ELR (cell line): ENCODE measurements around the gene TRAF2.

Experiments used
- DNase-seq: peaks from one replicate; pipeline ENCODE4 v3.0.0-alpha.2; 2015; ENCODE audit warnings: low read depth

Gene TRAF2

DNA sequence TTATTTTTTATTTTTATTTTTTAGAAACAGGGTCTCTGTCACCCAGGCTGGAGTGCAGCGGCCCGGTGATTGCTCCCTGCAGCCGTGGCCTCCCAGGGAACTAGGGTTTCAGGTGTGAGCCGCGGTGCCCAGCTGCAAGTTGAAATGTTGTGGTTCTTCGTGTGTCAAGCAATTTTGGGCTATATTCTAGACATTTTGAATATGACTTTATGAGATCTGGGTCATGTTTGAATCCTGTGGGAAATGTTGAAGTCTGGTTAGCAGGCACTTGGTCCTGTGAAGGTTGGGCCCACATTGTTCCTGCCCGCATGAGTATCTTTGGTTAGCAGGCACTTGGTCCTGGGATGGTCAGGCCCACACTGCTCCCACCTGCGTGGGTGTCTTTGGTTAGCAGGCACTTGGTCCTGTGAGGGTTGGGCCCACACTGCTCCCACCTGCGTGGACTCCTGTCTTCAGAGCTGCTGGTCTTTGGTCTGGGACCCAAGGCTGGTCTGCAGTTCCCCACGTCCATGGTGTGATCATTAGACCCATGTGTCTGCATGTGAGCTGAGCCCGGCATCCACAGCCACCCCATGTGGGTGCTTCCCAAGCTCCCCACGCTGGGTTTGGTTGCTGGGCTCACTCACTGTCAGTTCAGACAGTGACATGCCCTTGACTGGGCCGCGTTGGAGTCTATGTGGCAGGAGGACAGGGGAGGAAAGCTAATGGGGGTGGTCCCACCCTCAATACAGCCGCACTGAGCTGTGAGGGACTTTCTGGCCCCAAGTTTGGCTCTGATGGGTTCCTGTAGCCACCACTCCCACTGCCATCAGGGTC is 51.1 kb downstream of the TRAF2 start:
- DNase-seq, result no peak

DNA sequence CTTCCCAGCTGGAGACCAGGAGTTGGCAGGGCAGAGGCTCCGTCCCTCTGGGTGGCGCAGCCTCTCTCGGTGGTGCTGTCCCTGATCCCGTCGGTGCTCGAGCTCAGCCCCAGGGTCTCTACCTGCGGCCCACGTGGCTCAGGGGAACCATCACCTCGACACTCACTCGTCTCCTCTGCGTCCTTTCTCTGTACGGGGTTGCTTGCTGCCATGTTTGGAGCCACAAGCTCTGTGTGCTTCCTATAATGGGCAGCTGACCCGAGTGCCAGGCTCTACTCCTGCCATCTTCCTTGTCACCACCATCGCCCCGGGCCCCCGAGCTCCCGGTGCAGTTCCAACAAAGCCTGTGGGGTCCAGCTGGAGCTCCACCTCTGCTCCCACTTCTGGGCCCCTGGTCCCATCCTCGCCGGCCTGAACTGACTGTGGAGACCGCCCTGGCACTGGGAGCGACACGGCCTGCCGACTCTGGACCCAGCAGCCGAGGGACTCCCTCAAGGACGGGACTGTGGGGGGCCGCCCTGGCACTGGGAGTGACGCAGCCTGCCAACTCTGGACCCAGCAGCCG is 53.2 kb downstream of the TRAF2 start:
- no peak for DNase-seq

DNA sequence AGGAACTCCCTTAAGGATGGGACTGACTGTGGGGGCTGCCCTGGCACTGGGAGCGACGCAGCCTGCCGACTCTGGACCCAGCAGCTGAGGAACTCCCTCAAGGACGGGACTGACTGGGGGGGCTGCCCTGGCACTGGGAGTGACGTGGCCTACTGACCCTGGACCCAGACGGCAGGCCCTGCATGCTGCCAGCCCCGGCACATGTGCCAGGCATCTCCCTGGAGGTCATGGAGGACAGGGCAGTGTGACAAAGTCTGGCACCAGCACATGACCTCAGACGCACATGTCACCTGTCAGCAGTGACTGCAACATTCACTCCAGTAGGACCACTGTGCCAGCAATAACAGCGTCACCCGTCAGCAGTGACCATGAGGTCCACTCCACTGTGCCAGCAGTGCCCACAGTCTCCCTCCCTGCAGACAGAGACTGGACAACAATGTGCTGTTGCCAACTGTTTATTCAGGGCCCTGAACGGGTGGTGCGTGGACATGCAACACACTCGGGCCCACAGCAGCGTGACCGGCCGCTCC is 53.7 kb downstream of the TRAF2 start:
- no peak for DNase-seq

DNA sequence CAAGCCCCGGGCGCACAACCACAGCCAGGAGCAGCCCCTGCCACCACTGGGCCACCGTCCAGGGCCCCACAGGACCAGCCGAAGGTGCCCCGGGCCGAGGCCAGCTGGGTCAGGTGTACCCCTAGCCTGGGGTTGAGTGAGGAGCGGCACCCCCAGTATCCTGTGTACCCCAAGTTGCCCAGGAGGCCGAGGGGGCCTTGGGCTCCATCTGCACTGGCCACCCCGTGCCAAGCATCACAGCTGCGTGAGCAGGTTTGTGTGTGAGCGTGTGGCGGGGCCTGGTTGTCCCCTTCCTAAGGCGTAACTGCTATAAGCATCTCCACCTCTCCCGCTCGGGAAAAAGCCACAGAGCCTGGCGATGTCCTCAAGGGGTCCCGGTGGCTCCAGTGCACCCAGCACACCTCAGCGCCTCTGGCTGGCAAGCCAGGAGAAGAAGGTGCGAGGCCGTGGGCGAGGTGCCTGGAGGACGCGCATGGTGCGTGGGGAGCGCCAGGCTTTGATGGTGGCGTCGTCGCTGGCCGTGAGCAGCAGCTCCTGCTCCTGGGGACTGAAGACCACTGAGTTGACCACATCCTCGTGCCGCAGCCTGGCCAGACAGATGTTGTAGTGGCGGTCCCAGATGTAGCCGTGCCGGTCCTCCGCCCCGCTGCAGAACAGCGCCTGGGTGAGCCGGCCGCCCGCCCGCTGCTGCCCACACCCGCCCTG is 54.4 kb downstream of the TRAF2 start:
- DNase-seq, result no peak

DNA sequence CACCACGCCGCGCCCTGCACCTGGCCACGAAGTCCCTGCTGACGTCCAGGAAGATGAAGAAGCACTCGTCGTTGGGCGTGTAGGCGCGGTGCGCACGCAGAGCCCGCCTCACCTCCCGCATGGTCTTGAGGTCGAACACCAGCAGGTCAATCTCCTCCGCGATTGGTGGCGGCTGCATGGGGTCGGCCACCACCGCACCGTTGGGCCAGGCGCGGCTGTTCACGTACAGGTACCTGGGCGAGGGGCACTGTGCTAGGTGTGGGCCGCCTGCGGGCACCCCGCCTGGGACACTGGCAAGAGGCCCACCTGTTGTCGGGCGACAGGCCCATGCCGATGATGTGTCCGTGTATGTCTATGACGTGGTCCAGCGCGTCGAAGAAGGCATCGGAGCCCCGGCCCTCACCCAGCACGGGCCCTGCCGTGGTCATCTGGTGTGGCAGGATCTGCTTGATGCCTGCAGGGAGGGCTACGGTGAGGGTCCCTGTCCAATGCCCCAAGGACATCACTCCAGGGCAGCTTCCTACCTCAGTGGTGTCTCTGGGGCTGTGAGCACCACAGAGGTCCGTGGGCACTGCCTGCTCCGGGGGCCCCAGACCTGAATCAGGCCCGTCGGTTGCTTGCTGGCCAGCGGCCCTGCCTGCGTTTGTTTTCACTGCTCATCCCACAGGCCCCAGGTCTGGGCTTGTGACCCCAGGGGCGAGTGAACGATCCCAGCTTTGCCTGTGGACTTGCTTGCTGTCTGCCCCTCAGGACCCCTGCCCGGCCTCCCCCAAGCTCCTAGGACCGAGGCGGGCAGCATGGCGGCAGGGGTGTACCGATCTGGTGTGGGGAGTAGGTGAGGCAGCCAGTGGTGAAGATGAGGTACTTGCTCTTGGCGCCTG is 55.2 kb downstream of the TRAF2 start:
- DNase-seq, result no peak

DNA sequence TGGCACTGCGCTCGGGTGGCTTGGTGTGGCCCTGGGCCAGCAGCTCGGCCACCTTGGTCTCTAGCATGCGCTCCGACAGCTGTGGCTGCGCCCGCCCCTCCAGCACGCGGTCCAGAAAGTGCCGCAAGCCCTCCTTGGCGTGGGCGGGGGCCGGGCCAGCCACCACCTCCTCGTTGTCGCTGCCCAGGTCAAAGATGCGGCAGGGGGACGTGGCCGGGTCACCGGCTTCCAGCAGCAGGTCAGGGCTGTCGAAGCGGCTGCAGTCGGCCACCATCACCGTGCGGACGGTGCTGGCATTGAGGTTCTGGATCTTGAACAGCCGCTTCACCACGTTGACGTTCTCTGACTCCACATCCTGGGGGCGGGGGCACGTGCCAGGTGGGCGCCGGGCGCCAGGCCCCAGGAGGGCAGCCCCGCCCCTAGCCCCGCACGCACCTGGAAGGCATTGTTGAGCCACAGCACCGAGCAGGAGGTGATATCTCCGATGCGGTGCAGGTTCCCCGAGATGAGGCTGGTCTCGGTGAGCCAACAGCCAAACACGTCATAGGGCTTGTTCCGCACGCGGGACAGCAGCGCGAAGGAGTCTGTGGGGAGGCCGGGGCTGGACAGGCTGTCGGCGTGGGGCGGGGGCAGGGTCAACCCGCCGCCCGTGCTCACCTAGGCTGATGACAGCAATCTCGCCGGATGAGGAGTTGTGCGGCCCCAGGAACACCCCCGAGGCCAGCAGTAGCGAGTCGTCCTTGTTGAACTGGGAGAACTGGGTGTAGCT is 56.0 kb downstream of the TRAF2 start:
- DNase-seq, result no peak

DNA sequence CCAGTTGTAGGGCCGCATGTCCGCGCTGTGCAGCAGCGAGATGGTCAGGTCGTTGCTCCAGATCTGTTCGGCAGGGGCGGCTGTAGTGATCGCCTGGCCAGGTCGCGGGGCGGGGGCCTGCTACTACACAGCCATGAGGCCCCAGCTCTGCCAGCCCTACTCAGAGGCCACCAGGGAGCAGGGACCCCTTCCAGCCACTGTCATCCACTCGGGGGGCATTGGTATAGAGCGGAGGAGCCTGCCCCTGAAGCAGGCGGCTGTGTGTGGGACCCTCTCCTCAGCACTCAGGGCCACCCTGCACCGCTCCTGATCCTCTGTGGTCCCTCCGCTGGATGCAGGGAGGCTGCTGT is 56.5 kb downstream of the TRAF2 start:
- no peak for DNase-seq

DNA sequence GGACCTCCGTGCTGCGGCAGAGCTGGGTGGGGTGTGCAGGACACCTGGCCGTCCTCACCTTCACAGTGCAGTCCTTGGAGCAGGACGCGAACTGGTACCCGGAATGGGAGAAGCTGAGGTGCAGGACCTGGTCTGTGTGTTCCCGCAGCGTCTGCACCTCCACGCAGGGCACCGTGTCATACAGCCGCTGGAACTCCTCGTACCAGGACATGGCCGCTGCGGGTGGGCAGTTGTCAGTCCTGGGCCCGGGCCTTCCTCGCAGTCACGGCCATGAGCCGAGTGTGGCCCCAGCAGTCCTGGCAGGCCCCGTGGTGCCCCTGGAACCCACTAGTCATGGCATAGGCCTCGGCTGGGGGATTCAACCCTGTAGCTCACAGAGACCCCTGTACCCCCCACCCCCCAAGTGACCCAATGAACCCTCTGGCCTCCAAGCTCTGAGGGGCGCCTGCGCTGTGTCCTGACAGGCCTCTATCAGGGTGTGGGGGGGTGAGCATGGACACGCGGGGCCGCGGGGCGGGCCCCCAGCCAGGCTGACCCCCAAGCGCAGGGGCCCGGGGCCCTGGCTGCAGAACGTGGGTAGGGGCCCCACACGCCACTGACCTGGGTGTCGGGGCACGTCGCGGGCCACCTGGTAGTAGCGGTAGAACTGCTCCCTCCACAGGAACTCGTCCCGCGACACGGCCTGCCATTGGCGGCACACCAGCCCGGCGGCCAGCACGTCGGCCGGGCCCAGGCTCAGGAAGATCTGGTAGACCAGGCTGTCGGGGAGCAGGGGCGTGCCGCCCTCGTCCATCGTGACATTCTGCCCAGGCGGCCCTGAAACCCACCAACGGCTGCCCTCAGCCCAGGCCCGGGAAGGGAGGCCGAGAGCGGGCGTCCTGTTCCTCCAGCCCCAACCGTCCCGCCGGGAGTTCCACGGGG is 57.2 kb downstream of the TRAF2 start:
- peak; percentile 62 for DNase-seq

DNA sequence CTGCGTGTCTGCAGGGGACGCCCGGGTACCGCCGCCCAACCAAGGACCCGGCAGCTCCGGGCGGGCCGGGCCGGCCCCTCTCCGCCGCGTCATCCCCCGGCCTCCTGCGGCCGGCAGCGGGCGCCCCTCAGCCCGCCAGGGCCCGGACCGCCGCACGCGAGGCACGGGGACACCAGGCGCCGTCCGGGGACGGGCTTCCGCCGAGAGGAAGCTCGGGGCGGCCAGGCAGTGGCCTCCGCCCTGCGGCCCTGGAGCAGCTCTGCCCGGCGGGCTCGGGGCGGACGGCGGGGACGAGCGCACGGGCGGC is 57.8 kb downstream of the TRAF2 start:
- DNase-seq, result peak; percentile 67

DNA sequence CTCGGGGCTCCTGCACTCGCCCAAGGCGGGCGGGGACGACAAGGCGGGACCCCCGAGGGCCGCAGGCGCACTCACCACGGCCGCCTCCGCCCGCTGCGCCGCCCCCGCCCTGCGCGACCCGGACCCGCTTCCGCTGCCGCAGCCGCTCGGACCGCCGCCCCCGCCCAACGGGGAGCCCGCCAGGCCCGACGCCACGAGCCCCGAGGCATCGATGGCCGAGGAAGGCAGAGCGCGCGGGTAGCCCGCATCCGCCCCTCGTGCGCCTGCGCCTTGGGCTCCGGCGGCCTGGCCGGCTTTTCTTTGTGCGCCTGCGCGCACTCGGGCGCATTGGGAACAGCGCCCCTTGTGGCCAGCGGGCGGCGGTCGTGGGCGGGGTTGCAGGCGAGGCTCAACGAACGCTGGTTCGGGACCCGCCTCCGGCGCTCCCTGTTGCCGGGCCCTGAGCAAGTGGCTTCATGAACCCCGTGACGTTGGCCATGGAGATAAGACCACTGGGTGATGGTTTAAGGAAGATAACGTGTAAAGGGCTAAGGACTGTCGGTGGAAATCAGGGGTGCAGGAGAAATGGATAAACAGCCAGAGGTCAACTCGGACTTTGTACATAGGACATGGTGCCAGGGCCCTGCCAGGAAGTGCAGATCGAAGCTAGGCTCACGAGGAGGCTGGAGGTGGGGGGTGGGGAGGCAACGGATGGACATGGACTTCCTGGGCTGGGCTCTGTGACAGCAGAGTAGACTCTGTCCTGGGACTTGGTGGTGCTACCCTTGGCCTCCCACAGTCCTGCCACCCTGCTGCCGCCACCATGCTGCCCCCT is 58.4 kb downstream of the TRAF2 start, which contains the start of the genes C8G and FBXW5:
Gene C8G, plus strand, starts transcription at position 725 of the 814 bp plus-strand sequence. Its CDS starts 78 bp downstream, at position 803.
Gene FBXW5, minus strand, starts transcription at position 220 of the 814 bp plus-strand sequence. CDS start 655 bp downstream, outside the sequence.
- DNase-seq, result peak; percentile 94

DNA sequence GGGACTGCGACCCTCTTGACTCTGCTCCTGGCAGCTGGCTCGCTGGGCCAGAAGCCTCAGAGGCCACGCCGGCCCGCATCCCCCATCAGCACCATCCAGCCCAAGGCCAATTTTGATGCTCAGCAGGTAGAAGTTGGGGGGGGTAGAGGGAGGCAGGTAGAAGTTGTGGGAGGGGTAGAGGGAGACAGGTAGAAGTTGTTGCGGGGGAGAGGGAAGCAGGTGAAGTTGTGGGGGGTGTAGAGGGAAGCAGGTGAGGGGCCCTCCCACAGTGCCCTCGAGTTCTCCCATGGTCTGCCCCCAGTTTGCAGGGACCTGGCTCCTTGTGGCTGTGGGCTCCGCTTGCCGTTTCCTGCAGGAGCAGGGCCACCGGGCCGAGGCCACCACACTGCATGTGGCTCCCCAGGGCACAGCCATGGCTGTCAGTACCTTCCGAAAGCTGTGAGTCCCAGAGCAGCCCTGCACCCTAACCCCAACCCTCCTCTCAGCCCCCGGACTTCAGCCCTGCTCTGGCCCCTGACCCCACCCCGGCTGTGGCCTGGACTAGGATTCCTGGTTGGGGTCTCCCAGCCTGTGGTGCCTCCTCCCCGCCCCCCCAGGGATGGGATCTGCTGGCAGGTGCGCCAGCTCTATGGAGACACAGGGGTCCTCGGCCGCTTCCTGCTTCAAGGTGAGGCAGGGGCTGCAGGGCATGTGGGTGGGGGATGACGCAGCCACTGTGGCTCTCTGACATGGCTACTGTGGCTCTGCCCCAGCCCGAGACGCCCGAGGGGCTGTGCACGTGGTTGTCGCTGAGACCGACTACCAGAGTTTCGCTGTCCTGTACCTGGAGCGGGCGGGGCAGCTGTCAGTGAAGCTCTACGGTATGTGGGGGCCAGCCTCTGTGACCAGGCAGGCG is 59.3 kb downstream of the TRAF2 start:
- no peak for DNase-seq

DNA sequence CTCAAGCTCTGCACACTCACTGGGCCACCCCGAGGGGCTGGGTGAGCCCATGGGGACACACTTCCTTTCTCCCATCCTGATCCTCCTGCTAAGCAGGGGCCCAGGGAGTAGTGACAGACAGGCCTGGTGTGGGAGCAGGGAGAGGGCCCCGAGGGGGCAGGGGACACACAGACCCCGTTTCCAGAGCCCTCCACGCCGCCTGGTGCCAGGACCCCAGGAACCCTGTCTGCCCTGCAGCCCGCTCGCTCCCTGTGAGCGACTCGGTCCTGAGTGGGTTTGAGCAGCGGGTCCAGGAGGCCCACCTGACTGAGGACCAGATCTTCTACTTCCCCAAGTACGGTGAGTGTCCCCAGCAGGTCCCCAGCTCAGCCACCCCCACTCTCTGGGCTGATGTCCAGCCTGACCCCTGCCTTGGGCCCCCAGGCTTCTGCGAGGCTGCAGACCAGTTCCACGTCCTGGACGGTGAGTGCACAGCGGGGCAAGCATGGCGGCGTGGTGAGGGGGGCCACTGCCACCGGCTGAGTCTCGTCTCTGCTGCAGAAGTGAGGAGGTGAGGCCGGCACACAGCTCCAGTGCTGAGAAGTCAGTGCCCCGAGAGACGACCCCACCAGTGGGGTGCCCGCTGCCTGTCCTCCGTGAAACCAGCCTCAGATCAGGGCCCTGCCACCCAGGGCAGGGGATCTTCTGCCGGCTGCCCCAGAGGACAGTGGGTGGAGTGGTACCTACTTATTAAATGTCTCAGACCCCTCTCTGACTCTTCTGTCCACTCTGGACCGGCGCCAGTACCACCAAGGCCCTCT is 60.1 kb downstream of the TRAF2 start:
- DNase-seq, result no peak

DNA sequence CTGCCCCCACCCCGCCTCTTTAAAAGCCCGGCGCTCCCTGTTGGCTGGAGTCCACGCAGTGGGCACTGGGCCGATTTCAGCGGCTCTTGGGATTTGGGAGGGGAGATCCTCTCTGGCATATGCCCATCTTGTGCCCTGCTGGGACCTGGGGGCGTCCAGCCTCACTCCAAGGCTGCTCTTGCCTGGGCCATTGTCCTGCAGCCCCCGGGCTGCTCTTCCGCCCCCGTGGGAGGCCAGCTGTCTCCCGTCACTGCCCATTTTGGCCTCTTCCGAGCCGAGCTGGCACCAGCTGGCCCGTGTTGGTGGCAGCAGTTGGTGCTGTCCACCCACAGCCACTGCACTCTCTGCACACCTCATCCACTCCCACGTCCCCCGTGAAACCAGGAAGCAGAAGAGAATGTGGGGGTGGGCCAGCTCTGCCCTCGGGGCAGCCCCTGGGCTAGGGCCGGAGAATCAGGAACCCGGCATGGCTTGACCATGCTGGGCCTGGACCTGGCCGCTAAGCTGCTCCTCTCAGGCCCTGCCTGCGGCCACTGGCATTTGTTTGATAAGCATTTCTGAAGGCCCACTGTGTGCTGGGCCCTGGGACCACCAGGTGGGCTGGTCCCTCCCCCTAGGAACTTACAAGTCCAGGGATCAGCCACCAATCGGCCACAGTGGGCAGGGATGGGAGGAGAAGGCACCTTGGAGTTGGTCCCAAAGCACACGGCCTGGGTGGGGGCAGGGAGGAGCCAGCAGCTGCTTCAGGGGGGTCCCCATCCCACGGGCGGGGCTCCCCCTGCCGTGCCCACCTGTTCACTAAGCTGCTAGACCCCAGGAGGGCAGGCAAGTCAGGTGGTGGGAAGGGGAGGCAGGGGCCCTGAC is 60.9 kb downstream of the TRAF2 start:
- DNase-seq, result no peak

DNA sequence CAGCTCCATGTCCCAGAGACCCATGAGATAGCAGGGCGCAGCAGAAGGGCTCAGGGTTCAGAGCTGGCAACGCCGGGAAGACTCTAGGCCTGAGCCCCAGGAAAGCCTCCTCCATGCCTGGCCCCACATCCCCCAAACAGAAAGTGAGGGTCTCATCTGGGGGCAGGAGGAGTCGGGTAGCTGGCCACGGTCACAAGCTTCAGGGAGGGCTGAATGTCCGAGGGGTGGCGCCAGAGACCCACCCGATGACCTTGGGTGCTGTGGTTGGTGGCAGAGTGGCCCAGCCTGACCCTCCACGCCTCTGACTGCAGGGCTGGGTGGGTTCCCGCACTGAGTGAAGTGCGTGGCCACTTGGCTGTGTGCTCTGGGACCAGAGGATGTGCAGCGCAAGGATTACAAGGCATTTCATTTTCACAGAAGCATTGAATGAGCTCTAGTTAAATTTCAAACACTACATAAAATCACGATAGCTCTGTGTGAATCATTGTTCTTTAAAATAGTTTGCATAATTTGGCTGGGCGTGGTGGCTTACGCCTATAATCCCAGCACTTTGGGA is 61.7 kb downstream of the TRAF2 start:
- DNase-seq, result peak; percentile 52

DNA sequence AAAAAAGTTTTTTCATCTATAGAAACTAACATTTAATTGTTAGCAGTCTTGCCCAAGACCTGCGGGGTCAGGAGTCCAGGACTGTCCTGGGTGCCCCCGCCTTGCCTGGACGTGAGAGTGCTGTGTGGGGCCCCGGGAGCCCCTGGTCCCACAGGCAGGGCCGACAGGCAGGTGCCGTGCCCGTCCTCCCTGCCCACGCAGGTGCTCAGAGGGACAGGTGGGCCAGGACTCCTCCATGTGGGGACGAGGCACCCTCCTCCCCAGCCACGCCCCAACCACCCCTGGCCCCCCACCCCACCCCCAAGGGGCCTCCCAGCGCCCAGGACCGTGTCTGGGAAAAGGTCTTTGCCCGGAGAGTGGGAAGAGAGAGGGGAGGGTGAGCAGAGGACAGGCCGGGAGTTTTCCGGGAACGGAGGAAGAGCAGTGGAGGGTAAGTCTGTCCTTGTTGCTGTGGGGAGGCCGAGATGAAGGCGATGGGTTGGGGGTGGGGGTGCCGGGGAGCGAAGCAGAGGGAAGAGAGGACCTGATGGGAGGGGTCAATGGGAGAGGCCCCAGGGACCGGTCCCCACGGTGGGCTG is 63.0 kb downstream of the TRAF2 start:
- DNase-seq, result no peak
